Left lobe of liver (tissue), 2 donors: Measurements from ENCODE around the gene APBA3. TPM values are rescaled to one million over a fixed set of nuclear protein-coding genes. Genes with fewer than 3 reads are reported as not detected.

Source experiments
- ATAC-seq: fragments of 200-7000 bp; cut with Tn5 transposase; one replicate; pipeline ENCODE4 v1.9.1; 2020; ENCODE audit warnings: mild to moderate bottlenecking, moderate library complexity
- DNase-seq: peaks from one replicate; pipeline ENCODE4 v3.0.0-alpha.2; 2020; ENCODE audit warnings: low spot score
- total RNA-seq: library from RNA; stranded (reverse); gene quantifications from one replicate; pipeline ENCODE4 v1.2.1, GENCODE V29; 2021
- donor health status: DM: no; HTN: no; CAD: no; lungs with moderate emphysema.
- donor health status: DM: no; HTN: yes; CAD: no.

Gene APBA3, protein sequence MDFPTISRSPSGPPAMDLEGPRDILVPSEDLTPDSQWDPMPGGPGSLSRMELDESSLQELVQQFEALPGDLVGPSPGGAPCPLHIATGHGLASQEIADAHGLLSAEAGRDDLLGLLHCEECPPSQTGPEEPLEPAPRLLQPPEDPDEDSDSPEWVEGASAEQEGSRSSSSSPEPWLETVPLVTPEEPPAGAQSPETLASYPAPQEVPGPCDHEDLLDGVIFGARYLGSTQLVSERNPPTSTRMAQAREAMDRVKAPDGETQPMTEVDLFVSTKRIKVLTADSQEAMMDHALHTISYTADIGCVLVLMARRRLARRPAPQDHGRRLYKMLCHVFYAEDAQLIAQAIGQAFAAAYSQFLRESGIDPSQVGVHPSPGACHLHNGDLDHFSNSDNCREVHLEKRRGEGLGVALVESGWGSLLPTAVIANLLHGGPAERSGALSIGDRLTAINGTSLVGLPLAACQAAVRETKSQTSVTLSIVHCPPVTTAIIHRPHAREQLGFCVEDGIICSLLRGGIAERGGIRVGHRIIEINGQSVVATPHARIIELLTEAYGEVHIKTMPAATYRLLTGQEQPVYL
- 18.6 TPM for total RNA-seq

DNA sequence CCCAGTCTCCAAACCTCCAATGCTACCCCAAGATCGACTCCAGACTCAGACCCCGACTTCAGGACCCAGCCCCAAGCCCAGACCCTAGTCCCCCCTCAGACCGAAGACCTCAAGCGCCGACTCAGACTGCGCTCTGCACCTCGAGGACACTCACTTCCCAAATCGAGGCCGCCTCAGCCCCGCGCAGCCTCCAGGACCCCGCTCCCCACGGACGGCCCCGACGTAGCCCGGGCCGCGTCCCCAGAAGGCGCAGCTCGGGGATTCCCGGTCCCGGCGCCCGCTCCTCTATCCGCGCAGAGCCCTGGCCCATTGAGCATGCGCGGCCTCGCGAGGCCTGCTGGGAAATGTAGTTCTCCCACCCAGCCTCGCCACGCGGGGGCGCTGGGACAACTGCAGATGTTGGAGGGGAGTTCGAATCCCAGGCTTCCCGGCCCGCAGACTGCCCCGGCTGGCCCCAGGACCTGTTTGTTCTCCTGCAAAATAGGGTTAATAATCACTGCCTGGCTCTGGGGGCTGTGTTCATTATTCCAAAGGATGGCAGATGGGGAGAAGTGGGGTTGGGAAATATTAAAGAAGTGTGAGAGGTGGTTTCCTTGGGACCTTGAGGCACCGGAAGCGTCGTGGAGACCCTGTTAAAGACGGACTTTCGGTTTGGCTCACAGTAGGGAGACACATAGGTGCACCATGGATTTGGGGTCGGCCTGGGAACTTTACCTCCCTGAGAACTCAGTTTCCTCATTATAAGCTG lies at the start of gene APBA3:
Gene APBA3 (minus strand): TSS at position 311 of the 748 bp plus-strand sequence. CDS start 1,428 bp downstream, outside the sequence.
- DNase-seq, result peak; percentile 94

DNA sequence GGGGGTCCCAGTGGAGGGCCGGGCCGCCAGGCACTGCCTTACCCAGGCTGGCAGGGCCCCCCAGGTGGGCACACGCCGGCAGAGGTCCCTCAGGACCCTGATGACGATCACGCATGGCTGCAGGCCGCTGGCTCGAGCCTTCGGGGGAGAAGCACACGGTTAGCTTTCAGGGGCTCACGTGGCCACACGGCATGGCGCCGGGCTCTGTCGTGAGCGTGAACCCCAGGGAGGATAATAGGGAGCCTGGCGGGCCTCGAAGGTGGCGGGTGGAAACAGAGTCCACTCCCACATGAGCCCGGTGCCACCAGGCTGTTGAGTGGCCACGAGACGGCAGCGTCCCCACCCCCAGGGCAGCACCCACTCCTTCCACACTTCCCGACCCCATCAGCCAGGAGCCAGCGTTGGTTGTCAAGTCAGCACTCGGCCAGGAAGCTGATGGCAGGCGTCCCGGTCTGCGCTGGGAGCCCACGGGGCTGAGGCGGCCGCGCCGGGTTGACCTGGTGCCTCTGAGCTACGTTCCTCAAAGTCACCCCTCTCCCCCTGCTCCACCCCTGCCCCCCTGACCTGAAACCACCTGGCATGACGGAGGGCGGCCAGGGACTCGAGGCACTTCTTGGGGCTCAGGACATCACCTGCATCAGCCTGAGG lies 49.3 kb upstream of the APBA3 start:
- peak; percentile 54 for ATAC-seq
- DNase-seq, result peak; percentile 62

More for the DNA sequence above, at the start of gene APBA3:
- ATAC-seq, result peak; percentile 74

DNA sequence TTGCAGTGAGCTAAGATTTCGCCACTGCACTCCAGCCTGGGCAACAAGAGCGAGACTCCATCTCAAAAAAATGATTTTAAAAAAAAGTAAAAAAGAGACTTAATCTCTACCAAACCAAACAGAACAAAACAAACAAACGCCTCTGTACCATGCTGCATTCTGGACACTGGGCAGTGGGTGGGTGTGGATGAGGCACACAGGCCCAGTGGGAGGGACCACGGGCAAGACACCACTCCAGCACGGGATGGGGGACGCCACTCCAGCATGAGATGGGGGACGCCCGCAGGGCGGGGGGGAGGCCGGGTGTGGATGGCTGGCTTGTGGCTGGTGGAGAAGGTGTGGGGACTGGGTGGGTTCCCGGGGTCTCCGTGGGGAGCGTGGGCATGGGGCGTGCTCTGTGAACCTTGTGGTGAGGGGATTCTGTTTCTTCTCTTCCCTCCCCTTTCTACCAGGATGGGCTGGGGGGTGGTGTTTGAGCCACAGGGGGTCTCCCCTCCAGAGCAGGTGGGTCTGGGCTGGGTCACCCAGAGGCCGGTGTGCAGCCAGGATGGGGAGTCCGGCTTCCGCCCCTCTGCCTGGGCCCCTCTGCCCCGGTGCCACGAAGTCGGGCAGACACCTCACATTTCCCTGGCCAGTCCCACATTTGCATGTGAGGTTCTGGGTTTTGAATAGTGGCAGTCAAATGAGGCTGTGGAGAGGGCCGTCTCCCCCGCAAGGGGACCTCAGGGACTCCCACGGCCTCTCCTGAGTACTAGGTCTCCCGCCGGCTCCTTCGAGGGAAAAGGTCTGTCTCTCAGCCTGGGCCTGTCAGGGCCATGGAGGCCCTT lies 48.6 kb upstream of the APBA3 start:
- peak; percentile 45 for ATAC-seq

DNA sequence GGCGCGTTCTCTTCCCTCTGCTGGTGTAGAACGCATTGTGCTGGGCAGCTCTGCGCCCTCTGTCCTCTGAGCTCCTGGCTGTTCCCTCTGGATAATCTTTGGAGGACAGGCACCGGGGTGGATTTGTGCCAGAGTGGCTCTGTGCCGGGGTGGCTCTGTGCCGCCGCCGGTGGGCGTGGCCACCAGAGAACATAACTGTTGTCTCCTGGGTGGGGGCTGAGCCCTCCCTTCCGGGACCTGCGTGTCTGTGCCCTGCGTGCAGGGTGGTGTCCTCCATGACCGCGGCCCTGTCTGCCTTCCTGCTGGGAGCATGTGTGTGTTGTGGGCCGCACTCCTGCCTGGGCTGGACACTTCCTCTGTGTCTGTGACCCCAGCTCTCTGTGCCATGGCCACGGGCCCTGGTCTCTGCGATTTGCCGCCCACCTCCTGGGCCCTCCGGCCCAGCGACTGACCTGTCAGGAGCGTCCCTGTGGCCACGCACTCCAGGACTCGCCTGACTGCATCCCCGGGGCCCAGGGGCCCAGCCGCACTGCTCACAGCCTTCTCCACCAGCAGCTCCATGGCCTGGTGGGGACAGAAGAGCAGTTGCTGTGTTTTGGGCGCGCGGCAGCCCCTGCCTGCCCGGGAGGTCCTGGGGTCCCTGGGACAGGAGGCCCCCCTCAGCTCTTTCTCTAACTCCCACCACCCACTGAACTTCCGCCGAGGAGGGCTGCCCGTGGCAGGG lies 47.1 kb upstream of the APBA3 start:
- DNase-seq (peak; percentile 73), ATAC-seq (peak; percentile 67)

More for the DNA sequence above, 48.6 kb upstream of the APBA3 start:
- DNase-seq, result no peak

DNA sequence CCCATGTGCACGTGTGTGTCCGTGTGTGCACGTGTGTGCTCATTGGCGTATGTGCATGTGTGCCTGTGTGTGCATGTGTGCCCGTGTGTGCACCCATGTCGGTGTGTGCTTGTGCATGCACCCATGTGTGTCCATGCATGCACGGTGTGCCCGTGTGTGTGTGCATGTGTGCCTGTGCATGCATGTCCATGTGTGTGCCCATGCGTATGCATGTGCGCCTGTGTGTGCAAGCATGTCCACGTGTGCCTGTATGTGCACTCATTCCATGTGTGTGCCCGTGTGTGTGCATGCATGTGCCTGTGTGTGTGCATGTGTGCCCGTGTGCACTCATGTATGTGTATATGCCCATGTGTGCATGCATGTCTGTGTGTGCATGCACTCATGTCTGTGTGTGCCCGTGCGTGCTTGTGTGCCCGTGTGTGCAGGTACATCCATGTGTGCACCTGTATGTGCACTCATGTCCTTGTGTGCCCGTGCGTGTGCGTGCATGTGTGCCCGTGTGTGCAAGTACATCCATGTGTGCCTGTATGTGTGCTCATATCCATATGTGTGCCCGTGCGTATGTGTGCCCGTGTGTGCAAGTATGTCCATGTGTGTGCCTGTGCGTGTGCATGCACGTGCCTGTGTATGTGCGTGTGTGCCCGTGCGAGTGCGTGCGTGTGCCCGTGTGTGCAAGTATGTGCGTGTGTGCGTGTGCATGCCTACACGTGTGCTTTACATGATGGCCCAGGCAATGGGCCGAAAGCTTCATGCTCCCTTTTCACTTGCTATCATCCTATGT lies 46.3 kb upstream of the APBA3 start:
- no peak for ATAC-seq
- no peak for DNase-seq

DNA sequence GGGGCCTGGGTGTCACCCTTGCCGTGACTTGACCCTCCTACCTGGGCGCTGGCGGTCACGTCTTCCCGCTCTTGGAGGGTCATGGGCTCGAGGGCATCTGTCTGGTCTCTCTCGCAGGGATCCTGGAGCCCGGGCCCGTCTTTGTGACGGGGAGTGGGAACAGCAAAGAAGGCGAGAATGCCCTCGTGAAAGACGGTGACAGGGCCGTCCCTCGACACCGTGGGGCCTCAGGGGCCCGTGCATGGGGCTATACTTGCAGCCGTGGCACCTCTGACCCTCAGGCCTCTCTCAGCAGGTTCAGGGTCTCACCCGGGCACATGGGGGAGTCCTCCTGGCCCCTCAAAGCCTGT lies 45.6 kb upstream of the APBA3 start:
- DNase-seq (no peak), ATAC-seq (no peak)

DNA sequence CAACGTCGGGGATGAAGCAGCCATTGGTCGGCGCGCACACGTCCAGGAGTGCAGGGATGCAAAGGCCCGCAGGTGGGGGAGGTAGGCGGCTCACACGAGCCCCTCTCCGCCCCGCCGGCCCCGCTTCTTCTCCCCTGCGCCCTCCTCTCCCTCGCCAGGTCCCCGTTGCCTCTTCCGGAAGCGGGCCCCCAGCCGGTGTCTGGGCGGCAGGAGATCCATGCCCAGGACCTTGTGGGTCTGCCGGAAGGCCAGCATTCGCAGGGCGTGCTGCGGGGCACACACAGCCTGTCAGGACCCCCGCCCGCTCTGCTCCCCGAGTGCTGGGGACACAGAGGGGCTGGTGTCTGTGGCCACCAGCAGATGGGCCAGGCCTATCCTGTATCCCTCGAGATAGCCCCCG lies 44.4 kb upstream of the APBA3 start:
- no peak for ATAC-seq

DNA sequence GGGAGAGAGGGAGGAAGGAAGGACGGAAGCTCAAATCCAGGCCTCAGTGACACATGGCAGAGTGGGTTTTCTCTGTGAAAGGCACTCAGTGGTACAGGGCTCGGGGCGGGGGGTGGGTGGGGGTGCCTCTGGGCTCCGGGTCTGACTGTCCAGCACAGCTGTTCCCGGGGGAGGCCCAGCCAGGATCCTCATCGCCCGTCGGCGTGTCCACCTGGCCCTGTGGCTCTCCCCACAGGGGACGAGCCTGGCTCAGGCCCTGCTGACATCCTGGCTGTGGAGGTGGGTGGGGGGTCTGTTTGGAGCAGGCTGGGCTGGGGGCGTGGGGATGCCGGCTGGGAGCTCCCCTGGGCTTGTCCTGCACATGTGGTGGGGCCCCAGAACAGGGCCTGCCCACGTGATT lies 42.9 kb upstream of the APBA3 start:
- DNase-seq, result no peak
- ATAC-seq, result no peak

More for the DNA sequence above, 44.4 kb upstream of the APBA3 start:
- DNase-seq, result no peak

DNA sequence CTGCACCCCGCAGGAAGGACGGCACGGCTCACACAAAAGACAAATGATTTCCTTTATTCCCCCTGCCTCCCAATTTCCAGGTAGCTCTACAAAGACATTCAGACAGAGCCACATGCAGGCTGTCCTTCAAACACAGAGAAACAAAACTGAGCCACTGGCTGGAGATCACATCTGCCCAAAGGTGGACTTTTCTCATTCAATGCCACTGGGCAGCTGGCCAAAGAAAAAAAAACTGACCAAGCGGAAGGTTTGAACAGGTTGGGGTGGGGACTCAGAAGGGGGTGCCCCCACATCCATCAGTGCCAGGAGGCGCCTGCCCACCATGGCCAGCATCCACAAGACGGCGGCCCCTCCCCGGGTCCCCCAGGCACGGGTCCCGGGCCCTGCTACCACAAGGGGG lies 42.5 kb upstream of the APBA3 start:
- DNase-seq, result no peak
- ATAC-seq, result no peak

DNA sequence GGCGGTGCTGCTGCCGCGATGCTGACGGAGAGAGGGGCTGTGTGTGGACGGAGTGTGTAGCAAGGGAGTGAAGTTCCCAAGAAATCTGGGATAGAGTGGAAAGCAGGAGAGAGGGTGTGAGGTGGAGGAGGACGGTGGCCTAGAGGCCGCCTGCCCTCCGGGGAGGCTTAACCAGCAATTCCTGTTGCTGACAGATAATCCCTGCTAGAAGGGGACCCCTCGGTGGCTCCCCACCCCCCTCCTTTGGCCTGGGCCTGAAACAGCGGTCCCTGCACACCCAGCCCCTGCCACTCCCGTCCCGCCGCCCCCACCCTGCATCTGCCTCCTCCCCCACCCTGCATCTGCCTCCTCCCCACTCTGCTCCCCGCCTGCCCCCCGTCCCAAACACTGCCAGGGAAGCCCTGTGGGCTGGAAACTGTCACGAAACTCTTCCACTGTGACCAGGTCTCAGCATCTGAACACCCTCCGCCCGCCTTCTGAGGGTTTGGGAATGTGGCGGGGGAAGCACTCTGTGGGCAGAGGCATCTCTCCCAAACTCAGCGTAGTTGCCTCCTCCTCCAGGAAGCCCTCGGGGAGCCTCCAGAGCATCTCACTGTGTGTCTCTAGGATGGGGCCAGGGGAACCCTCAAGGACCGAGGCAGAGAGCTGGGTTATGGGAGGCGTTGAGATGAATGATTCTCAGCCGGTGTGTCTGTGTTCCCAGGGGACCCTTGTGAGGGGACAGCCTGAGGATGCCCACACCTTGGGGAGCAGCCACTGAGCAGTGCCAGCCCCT lies 41.8 kb upstream of the APBA3 start:
- ATAC-seq (no peak), DNase-seq (no peak)

DNA sequence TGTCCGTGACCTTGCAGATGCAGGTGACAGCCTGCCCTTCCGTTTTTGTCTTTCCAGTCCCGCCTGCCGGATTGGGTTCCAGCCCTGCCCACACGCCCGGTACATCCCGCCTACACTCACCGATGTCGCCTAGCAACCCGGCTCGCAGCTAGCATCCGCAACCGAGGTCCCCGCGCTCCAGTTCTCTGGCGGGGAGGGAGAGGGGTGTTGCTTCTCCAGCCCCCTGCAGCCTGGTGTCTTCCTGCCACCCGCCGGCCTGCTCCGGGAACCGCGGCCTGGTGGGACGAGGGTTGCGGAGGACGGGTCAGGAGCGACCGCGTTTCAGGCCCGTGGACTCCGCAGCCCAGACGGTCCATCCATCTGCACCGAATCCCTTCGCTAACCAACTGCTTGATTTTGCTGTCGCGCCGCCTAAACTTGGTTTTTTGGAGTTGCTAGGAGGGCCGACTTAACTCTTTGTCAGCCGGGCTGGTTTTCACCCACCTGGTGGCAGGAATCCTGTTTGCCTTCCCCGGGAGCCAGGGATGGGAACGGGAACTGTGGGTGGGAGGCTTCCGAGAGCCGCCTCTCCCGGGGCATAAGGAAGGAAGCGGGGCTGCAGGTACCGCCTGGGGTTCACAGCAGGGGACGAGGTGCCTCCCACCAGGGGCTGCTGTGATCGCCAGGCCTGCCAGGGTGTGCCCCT lies 40.1 kb upstream of the APBA3 start:
- DNase-seq, result no peak
- peak; percentile 84 for ATAC-seq

DNA sequence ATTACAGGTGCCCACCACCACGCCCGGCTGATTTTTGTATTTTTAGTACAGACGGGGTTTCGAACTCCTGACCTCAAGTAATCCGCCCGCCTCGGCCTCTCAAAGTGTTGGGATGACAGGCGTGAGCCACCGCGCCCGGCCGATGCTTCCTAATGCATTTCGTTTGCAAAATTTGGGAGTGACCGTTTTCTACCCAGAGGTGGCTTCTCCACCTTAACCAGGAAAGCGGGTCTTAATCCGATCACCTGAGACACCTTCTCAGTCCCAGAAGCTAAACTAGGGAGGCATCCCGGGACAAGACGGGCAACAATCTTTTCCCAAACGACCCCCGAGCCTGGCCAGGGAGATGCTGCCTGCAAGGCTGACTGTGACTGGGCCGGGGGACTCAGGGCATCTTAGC lies 39.5 kb upstream of the APBA3 start:
- ATAC-seq (no peak), DNase-seq (no peak)

DNA sequence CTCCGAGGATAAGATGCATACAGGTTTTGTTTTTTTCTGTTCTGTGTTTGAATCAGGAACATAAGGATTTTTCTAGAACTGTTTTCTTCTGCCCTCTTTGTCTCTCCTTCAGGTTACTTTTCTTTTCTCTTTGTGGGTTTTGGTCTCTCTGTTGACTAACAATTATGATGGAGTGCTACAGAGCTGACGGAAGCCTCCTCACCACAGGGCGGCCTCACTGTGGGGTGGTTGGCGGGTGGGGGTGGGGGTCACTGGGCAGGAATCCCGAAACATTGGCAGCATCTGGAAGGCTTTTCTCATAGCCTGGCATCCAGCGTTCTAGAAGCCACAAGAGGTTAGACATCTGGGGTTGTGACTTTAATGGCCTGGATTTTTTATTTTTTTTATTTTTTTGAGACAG lies 36.6 kb upstream of the APBA3 start:
- DNase-seq (no peak), ATAC-seq (no peak)

DNA sequence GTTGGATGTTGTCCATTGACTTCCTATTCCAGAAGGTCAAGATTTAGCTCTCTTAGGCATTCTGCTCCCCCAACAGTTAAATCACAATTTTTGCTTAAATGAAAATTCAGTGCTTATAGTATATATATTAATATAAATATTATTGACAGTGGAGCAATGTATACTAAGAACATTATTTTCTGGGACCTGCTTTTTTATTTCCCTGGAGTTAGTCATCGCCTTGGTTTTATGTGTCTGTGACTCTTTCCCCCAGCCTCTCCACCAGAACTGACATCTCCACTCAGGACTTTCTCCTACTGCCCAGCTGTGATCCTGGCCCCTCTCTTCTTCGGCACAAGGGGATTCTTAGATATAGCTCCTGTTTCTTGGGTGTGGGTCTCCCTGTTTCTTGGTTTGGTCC lies 34.9 kb upstream of the APBA3 start:
- DNase-seq, result no peak
- ATAC-seq, result no peak

DNA sequence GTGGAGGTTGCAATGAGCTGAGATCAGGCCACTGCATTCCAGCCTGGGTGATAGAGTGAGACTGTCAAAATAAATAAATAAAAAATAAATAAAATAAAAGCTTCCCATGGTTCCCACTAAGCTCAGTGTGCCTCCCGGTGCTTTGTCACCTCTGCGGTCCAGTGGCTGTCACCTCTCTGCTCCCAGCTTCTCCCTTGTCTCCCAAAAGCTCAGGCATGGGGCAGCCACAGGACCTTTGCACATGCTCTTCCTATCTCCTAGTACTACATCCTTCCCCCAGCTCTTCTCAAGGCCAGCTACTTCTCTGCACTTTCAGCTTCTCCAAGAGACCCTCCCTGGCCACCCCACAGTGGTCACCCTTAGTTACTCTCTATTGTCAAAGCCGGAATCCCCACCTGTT lies 32.3 kb upstream of the APBA3 start:
- ATAC-seq (no peak), DNase-seq (no peak)

DNA sequence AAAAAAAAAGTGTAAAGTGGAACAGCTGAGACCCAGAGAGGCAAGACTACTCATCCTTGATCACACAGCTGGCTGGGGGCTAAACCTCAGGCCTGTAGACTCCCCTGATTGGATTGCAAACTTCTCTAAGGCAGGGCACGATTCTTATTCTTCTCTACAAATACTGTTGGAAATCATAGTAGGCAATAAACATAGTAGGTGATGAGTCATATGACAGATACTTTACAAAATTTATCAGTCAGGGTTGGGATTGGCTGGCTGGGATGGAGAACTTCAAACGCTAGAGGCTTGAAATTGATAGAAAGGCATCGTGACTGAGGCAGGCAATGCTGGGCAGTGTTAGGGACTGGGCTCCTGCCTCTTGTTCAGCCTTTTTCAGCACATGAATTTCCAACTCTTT lies 30.6 kb upstream of the APBA3 start:
- DNase-seq (no peak), ATAC-seq (no peak)

DNA sequence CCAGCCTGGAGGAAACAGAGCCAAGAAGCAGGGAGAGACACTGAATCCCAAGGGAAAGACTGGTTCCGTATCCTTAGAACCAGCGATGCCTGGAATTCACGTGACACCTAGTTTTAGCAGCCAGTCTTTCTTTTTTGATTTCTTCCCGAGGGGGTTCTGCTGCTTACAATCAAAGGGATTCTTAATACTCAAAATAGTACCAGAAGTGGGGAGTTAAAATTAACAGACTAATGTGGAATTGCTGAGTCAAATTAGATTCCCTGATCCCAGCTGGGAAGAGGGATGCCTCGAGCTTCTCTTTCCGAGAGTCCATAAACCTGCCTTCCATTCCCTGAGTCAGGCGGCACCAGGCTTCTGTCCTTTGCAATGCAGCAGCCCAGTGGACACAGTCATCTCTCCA lies 29.4 kb upstream of the APBA3 start:
- ATAC-seq (no peak), DNase-seq (no peak)
